Skeletal muscle satellite cell (primary cell): Measurements from ENCODE around the gene PMIS2.

Experiments used
- H3K27me3 ChIP-seq: 2 replicates; pipeline ENCODE4 v1.7.0; 2013; ENCODE audit warnings: low read length; ENCODE audit not compliant: control insufficient read depth, insufficient read depth
- H3K36me3 ChIP-seq: 2 replicates; pipeline ENCODE4 v1.7.0; 2013; ENCODE audit warnings: mild to moderate bottlenecking, control low read depth, low read length; ENCODE audit not compliant: insufficient read depth
- H3K4me1 ChIP-seq: 2 replicates; pipeline ENCODE4 v1.7.0; 2013; ENCODE audit warnings: low read length; ENCODE audit not compliant: control insufficient read depth, insufficient read depth
- H3K4me2 ChIP-seq: 2 replicates; pipeline ENCODE4 v1.7.0; 2013; ENCODE audit warnings: mild to moderate bottlenecking, low read length
- H3K4me3 ChIP-seq: 2 replicates; pipeline ENCODE4 v1.7.0; 2013; ENCODE audit warnings: low read length
- H3K9ac ChIP-seq: 2 replicates; pipeline ENCODE4 v1.7.0; 2013; ENCODE audit warnings: mild to moderate bottlenecking, low read depth, low read length, moderate library complexity
- H3K9me3 ChIP-seq: replicated peaks from 2 replicates; pipeline ENCODE4 v1.7.0; 2013; ENCODE audit warnings: mild to moderate bottlenecking, control low read depth, low read length

PMIS2 gene

DNA sequence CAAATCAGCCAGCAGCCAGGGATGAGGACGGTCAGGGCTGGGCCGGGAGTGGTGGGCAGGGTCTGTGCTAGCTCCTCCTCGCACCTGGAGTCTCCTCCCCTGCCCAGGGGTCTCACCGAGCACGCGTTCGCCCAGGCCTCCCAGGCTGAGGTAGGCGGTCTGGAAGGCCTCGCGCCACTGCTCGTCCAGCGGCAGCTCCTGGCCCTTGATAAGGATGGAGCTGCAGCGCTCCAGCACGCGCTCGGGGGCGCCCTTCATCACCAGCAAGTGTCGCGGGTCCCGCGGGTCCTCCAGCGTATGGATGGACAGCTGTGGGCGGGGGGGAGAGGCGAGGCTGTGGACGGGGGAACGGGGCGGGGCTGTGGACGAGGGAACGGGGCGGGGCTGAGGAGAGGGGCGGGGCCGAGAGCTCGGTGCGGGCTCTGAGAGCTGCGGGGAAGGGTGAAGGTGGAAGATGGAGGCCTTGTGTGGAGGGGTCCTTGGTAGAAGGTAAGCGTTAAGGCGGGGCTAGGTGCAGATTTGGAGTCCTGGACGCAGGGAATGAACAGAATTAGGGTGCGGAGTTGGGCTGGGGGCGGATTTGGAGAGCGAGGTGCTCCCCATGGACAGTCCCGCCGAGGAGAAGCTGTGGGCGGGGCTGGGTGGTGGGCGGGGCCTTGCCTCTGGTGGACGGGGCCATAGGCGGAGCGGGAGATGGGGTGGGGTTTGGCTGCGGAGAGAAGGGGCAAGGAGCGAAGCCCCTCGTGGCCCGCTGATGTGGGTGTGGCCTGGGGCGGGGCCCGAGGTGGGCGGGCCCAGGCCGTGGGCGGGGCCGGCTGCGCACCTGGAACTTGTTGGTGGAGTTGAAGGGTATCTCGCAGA is 28.2 kb upstream of the PMIS2 start:
- H3K4me3 ChIP-seq, result peak overlapping the region; percentile 65
- H3K27me3 ChIP-seq, result peaks cover 34% of the 10 kb centered on the region
- H3K36me3 ChIP-seq, result no peaks in the 10 kb centered on the region
- H3K9ac ChIP-seq, result no peak overlapping the region
- H3K4me2 ChIP-seq, result peak overlapping the region; percentile 83
- H3K9me3 ChIP-seq, result no peaks in the 10 kb centered on the region
- peaks cover 5% of the 10 kb centered on the region for H3K4me1 ChIP-seq

DNA sequence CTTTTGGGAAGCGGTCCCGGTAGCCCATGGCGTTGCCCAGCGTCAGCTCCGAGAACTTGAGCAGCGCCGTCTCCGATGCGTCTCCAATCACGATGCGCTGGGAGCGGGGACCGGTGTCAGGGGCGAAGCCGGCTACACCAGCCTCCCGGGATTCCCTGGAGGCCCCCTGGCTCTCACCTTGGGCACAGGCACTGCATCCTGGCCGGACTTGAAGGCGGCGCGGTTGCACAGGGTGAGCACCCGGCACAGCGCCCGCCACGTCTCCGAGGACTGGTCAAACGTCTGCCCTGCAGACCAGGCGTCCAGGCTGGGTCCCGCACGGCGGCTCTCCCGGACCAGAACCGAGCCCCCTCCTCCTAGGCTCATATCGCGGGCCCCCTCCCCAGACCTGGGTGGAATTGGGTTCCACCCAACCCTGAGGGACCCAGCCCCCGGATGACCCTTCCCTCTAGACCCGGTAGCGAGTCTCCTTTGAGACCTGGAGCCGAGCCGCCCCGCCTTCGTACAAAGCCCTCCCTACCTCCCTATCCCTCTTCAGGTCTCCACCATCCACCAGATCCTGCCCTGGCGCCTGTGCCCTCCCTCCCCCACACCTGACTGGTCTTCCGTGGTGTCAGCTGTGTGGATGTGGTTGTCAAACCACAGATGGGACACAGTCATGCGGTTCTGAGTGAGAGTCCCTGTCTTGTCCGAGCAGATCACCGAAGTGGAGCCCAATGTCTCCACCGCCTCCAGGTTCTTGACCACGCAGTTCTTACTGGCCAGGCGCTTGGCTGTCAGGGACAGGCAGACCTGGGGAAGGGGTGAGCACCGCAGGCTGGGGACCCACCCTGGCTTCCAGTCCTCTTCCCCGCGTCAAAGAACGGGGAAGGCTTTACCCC is 27.3 kb upstream of the PMIS2 start:
- Histone ChIP-seq H3K4me1 (peaks cover 5% of the 10 kb centered on the region), H3K4me3 (peak overlapping the region; percentile 65), H3K36me3 (no peaks in the 10 kb centered on the region), H3K9ac (no peak overlapping the region), H3K9me3 (no peaks in the 10 kb centered on the region), H3K4me2 (peak overlapping the region; percentile 83), H3K27me3 (peaks cover 30% of the 10 kb centered on the region)

DNA sequence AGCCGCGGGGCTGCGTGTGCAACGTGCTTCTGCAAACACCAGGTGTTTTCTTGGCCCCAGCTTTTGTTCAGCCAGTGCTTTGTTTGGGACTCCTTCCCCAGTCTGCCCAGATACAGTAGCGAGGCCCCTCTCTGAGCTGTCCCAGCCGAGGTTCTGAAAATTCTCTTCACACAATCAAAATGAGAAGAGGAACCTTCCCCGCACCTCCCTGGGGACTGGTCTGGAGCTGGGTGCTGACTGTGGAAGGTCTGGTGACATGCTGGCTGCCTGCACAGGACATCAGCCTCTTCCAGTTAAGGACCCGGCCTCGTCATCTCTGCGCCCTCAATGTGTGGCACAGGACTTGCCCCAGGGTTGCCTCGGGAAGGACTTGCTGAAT is 26.7 kb upstream of the PMIS2 start:
- Histone ChIP-seq H3K4me3 (no peak overlapping the region), H3K27me3 (peaks cover 33% of the 10 kb centered on the region), H3K9me3 (no peaks in the 10 kb centered on the region), H3K4me2 (no peak overlapping the region), H3K36me3 (no peaks in the 10 kb centered on the region), H3K4me1 (peaks cover 5% of the 10 kb centered on the region), H3K9ac (no peak overlapping the region)

DNA sequence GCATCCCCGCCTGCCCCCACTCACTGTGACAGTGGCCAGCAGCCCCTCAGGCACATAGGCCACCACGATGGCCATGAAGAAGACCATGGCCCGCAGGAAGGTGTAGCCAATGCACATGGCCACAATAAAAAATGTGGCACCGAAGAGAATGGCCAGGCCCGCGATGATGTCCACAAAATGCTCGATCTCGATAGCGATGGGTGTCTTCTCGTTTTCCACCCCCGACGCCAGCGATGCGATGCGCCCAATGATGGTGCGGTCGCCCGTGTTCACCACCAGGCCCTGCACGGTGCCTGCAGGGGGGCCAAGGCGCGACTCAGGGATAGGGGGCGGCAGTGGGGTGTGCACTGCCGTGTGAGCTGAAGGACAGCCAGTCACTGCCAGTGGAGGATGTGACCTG is 26.2 kb upstream of the PMIS2 start:
- peaks cover 33% of the 10 kb centered on the region for H3K27me3 ChIP-seq
- H3K4me3 ChIP-seq, result no peak overlapping the region
- no peak overlapping the region for H3K9ac ChIP-seq
- no peak overlapping the region for H3K4me2 ChIP-seq
- H3K4me1 ChIP-seq, result peaks cover 5% of the 10 kb centered on the region
- no peaks in the 10 kb centered on the region for H3K9me3 ChIP-seq
- no peaks in the 10 kb centered on the region for H3K36me3 ChIP-seq

DNA sequence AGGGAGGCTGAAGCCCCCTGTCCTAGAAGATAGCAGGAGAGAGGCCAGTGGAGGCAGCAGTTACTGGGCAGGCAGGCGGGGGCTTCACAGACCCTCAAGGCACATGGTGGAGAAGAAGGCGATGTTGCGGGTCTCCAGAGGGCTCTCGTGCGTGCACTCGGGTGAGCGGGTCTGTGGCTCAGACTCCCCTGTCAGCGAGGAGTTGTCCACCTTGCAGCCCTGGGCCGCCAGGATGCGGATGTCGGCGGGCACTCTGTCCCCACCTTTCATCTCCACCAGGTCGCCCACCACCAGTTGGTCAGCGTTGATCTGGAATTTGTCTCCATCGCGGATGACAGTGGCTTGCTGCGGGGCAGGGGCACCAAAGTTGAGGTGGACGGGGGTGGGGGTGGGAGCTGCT is 25.7 kb upstream of the PMIS2 start:
- Histone ChIP-seq H3K9ac (no peak overlapping the region), H3K36me3 (no peaks in the 10 kb centered on the region), H3K4me1 (peaks cover 5% of the 10 kb centered on the region), H3K27me3 (peaks cover 34% of the 10 kb centered on the region), H3K4me3 (no peak overlapping the region), H3K9me3 (no peaks in the 10 kb centered on the region), H3K4me2 (no peak overlapping the region)

DNA sequence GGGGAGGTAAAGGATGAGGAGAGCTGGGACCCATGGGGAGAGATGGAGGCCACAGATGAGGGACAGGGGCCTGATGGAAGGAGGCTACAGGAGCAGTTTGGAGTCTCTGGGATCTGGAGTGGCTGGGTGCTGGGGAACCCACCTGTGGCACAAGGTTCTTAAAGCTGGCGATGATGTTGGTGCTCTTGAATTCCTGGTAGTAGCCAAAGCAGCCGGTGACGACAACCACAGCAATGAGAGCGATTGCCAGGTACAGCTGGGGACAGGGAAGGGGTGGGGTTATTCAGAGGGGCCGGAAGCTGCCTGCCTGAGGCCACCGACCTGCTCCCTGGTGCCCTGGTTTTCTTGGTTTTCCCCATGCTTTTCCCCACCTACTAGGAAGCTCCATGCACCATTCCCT is 25.3 kb upstream of the PMIS2 start:
- H3K27me3 ChIP-seq, result peaks cover 37% of the 10 kb centered on the region
- no peaks in the 10 kb centered on the region for H3K9me3 ChIP-seq
- no peak overlapping the region for H3K4me3 ChIP-seq
- no peaks in the 10 kb centered on the region for H3K36me3 ChIP-seq
- H3K9ac ChIP-seq, result no peak overlapping the region
- no peak overlapping the region for H3K4me2 ChIP-seq
- H3K4me1 ChIP-seq, result peaks cover 5% of the 10 kb centered on the region

DNA sequence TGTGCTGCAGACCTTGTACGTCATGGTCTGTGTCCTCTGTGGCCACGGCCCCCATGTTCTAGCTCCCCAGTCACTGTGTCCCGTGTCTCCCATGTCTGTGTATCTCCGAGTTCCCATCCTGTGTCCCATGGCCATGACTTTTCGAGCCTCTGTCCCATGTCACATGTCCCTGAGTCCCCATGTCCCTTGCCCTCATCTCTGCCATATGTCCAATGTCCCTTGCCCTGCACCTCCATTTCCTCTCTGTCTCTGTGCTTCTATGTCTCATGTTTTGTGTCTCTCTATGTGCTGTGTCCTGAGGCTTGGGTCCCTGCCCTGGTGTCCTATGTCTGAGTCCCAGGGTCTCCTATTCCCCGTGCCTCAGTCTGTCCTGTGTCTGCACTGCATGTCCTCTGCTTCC is 24.5 kb upstream of the PMIS2 start:
- H3K4me1 ChIP-seq, result peaks cover 5% of the 10 kb centered on the region
- H3K9me3 ChIP-seq, result no peaks in the 10 kb centered on the region
- no peak overlapping the region for H3K4me2 ChIP-seq
- H3K4me3 ChIP-seq, result no peak overlapping the region
- no peak overlapping the region for H3K9ac ChIP-seq
- H3K27me3 ChIP-seq, result peaks cover 37% of the 10 kb centered on the region
- no peaks in the 10 kb centered on the region for H3K36me3 ChIP-seq

DNA sequence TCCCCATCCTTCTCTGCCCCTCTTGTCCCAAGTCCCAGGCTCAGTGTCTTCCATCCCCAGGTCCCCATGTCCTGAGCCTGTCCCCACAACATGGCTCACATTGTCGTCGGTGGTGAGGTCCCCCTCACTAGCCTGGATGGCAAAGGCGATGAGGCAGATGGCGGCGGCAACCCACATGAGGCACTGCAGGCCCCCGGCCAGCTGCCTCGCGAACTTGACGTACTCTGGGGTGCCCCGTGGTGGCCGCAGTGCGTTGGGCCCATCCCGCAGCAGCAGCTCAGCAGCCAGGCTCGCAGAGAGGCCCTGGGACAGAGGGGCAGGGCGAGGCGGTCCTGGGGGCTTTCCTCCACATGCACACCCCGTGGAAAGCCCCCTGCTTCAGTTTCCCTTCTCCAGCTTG is 23.6 kb upstream of the PMIS2 start:
- no peaks in the 10 kb centered on the region for H3K9me3 ChIP-seq
- no peak overlapping the region for H3K4me3 ChIP-seq
- no peak overlapping the region for H3K9ac ChIP-seq
- no peak overlapping the region for H3K4me2 ChIP-seq
- peaks cover 32% of the 10 kb centered on the region for H3K27me3 ChIP-seq
- H3K4me1 ChIP-seq, result peaks cover 5% of the 10 kb centered on the region
- no peaks in the 10 kb centered on the region for H3K36me3 ChIP-seq

DNA sequence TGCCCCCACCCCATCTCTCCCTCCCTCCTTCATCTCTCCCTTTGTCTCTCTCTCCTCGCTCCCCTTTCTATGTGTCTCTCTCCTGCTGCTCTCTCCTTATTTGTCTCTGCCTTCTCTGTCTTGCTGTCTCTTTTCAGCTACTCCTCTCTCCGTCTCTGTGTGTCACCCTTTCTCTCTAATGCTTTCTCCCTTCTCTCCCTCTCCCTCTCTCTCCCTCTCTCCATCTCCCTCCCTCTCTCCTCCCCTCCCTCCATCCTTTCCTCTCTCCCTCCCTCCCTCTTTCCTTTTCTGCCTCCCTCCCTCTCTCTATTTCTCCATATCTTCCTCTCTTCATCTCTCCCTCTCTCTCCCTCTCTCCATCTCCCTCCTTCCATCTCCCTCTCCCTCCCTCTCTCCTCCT is 23.2 kb upstream of the PMIS2 start:
- H3K9me3 ChIP-seq, result no peaks in the 10 kb centered on the region
- peaks cover 5% of the 10 kb centered on the region for H3K4me1 ChIP-seq
- H3K36me3 ChIP-seq, result no peaks in the 10 kb centered on the region
- peaks cover 31% of the 10 kb centered on the region for H3K27me3 ChIP-seq
- H3K4me3 ChIP-seq, result no peak overlapping the region
- no peak overlapping the region for H3K4me2 ChIP-seq
- no peak overlapping the region for H3K9ac ChIP-seq

DNA sequence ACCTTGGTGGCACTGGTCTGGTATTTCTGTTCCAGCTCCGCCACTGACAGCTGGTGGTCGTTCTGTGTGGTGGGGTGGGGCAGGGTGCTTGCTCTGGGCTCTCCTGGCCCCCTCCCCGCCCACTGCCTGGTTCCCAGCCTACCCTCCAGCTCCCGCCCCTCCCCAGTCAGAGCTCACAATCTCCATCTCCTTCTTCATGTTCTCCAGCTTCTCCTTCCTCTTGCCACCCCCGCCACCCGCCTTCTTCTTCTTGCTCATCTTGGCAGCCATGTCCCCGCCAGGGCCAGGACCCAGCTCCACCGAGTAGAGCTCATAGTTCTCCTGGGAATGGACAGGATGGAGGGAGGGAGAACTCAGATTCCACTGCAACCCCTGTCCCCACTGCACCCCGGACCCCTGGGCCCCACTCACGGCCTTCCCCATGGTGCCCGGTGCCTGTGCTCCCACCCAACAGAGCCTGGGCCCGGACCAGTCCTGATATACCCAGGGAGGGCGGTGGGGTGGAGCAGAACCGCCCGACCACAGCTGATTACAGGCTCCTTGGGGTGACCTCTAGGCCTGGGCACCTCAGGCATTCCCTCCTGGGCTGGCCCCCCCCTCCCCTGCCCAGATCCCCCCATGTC is 22.7 kb upstream of the PMIS2 start, which contains the start of gene ATP4A:
Gene ATP4A (minus strand): TSS at position 452 of the 623 bp plus-strand sequence. CDS start 29 bp downstream, at position 423.
- Histone ChIP-seq H3K4me1 (peaks cover under 1% of the 10 kb centered on the region), H3K9ac (no peak within 1 kb of the TSS), H3K36me3 (no peaks in the 10 kb centered on the region), H3K9me3 (no peaks in the 10 kb centered on the region), H3K27me3 (peaks cover 28% of the 10 kb centered on the region), H3K4me3 (no peak within 1 kb of the TSS), H3K4me2 (no peak within 1 kb of the TSS)
